Ishikawa (cell line): ENCODE measurements around the gene VAMP7.

Experiments used
- CREB1 ChIP-seq: IDR thresholded peaks from 2 replicates; pipeline ENCODE4 v1.6.1; 2012; ENCODE audit warnings: low read depth
- EGR1 ChIP-seq: IDR thresholded peaks from 2 replicates; pipeline ENCODE4 v1.6.1; 2012
- EP300 ChIP-seq: IDR thresholded peaks from 2 replicates; pipeline ENCODE4 v1.6.1; 2012; ENCODE audit warnings: borderline replicate concordance
- FOXM1 ChIP-seq: IDR thresholded peaks from 2 replicates; pipeline ENCODE4 v1.6.1; 2012; ENCODE audit warnings: low read depth, borderline replicate concordance
- NFIC ChIP-seq: IDR thresholded peaks from 2 replicates; pipeline ENCODE4 v1.6.1; 2012
- RAD21 ChIP-seq: IDR thresholded peaks from 2 replicates; pipeline ENCODE4 v1.6.1; 2012; ENCODE audit warnings: low read depth
- TAF1 ChIP-seq: IDR thresholded peaks from 2 replicates; pipeline ENCODE4 v1.6.1; 2012; ENCODE audit warnings: low read depth, mild to moderate bottlenecking
- TEAD4 ChIP-seq: IDR thresholded peaks from 2 replicates; pipeline ENCODE4 v1.6.1; 2012
- YY1 ChIP-seq: IDR thresholded peaks from 2 replicates; pipeline ENCODE4 v1.6.1; 2012; ENCODE audit warnings: low read depth
- TF ChIP-seq, protein P1 (sequence below): IDR thresholded peaks from 2 replicates; pipeline ENCODE4 v1.6.1; 2012

DNA sequence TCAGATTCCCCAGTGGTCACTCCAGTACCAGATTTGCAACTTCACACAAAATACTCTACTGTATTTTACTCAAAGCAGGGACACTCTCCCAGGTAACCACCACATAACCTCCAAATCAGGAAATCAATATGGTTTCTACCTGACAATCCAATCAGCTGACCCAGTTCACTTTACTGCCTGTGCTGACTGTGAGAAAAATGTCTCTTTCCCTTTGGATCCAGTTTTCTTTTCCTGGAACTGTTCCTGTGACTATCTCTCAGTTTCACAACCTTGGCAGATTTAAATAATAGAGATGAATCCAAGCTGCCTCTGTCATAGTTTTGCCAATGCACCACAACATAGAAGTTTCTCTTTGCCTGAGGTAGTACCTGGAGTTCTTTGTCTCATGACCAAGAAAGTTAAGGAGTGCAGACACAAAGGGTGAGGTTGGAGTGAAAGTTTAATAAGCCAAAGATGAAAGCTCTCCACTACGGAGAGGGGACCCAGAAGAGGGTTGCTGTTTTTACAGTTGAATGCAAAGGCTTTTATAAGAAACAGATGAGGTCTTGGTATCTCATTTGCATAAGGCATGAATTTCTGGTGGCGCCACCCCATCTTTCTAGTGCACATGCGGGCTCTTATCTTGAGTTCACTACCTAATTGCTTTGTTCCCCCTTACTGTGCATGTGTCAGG, 86.6 kb downstream of the VAMP7 start:
- TF ChIP-seq EGR1 (no peak), EP300 (no peak), FOXM1 (no peak), CREB1 (no peak), TEAD4 (no peak), TAF1 (no peak), NFIC (no peak), YY1 (no peak), RAD21 (no peak)
- TF ChIP-seq, protein P1, sequence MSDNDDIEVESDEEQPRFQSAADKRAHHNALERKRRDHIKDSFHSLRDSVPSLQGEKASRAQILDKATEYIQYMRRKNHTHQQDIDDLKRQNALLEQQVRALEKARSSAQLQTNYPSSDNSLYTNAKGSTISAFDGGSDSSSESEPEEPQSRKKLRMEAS = no peak
